ENCODE data around the gene FAM47E. TPM values are rescaled to one million over a fixed set of nuclear protein-coding genes. Genes with fewer than 3 reads are reported as not detected.

Gene FAM47E
- total RNA-seq, 3 donors from 2014 or later (not counting 1 experiment from before 2014, with no cell fraction given), result 0.21 to 0.85 TPM; not detected in 1

GRCh38 chr4:76272582-76272981 is 21.1 kb downstream of the FAM47E start:
- no peak overlapping the region for H3K4me3 Mint-ChIP-seq
- no peak for ATAC-seq
- peaks cover 18 to 24% of the 10 kb centered on the region in 2 donors for H3K4me1 Mint-ChIP-seq
- H3K9me3 ChIP-seq (ENCODE audit: control insufficient read depth, insufficient read depth, low read length), result no peaks in the 10 kb centered on the region
- no peak overlapping the region for H3K27ac Mint-ChIP-seq
- H3K36me3 ChIP-seq (ENCODE audit: control insufficient read depth, insufficient read depth, low read length), result no peaks in the 10 kb centered on the region
- H3K27me3 ChIP-seq (ENCODE audit: control insufficient read depth, insufficient read depth, low read length), result peaks cover 7% of the 10 kb centered on the region
- H3K27me3 Mint-ChIP-seq (ENCODE audit: low read depth in 2 of 2), result peaks cover 56 to 59% of the 10 kb centered on the region in 2 donors
- H3K4me1 ChIP-seq (ENCODE audit: control insufficient read depth, insufficient read depth, low read length), result peaks cover 12% of the 10 kb centered on the region
- H3K27ac ChIP-seq (ENCODE audit: low read length), result no peak overlapping the region
- DNase-seq, result no peak
- 0% methylated on average over 1 of the region's 1 CpG for WGBS (ENCODE audit: insufficient coverage)
- no peak overlapping the region for H3K4me3 ChIP-seq (ENCODE audit: low read length)
- no peaks in the 10 kb centered on the region for H3K9me3 Mint-ChIP-seq
- no peaks in the 10 kb centered on the region for H3K36me3 Mint-ChIP-seq
- TF ChIP-seq, protein P1, sequence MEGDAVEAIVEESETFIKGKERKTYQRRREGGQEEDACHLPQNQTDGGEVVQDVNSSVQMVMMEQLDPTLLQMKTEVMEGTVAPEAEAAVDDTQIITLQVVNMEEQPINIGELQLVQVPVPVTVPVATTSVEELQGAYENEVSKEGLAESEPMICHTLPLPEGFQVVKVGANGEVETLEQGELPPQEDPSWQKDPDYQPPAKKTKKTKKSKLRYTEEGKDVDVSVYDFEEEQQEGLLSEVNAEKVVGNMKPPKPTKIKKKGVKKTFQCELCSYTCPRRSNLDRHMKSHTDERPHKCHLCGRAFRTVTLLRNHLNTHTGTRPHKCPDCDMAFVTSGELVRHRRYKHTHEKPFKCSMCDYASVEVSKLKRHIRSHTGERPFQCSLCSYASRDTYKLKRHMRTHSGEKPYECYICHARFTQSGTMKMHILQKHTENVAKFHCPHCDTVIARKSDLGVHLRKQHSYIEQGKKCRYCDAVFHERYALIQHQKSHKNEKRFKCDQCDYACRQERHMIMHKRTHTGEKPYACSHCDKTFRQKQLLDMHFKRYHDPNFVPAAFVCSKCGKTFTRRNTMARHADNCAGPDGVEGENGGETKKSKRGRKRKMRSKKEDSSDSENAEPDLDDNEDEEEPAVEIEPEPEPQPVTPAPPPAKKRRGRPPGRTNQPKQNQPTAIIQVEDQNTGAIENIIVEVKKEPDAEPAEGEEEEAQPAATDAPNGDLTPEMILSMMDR (IDR thresholded peaks at IDR 0.05), result no peak
- intact Hi-C loops (cut with micrococcal nuclease), result no loop called here

- 100% methylated on average over 1 of the region's 5 CpGs for WGBS (ENCODE audit: insufficient coverage)
- Mint-ChIP-seq H3K9me3 (no peaks in the 10 kb centered on the region), H3K36me3 (no peaks in the 10 kb centered on the region), H3K27ac (no peak overlapping the region), H3K27me3 (ENCODE audit: low read depth in 2 of 2) (peaks cover 60 to 61% of the 10 kb centered on the region in 2 donors), H3K4me3 (no peak overlapping the region), H3K4me1 (peaks cover 21 to 24% of the 10 kb centered on the region in 2 donors)
- Histone ChIP-seq H3K27ac (ENCODE audit: low read length) (no peak overlapping the region), H3K27me3 (ENCODE audit: control insufficient read depth, insufficient read depth, low read length) (peaks cover 11% of the 10 kb centered on the region), H3K4me1 (ENCODE audit: control insufficient read depth, insufficient read depth, low read length) (peaks cover 12% of the 10 kb centered on the region), H3K36me3 (ENCODE audit: control insufficient read depth, insufficient read depth, low read length) (no peaks in the 10 kb centered on the region), H3K9me3 (ENCODE audit: control insufficient read depth, insufficient read depth, low read length) (no peaks in the 10 kb centered on the region), H3K4me3 (ENCODE audit: low read length) (no peak overlapping the region)
- ATAC-seq (no peak), DNase-seq (no peak)
- TF ChIP-seq, protein P1 (IDR thresholded peaks at IDR 0.05), result no peak
- intact Hi-C loops (cut with micrococcal nuclease), result no loop called here
Measured at GRCh38 chr4:76272999-76273398, 21.5 kb downstream of the FAM47E start.

DNA sequence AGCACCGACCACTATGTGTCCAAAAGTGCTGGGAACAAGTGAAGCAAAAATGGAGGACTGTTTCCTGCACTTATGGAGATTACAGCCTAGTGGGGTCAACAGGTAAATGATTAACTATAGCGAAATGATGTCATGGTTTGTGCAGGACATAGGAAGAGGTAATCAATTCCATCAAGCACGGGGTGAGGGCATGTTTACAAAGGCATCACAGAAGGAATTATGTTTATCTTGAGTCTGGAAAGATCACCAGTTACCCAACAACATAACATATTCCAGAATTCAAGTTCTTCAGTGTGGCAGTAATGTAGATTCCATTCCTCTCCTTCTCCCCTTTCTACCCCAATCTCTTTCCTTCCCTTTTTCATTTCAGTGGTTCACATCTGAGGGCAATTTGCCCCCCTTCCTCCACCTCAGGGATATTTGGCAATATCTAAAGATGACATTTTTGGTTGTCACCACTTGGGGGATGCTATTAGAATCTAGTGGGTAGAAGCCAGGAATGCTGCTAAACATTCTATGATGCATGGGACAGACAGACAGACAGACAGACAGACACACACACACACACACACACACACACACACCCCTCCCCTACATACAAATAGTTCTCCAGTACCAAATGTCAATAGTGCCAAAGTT is 24.1 kb downstream of the FAM47E start:
- intact Hi-C loops (cut with micrococcal nuclease), result no loop called here
- 96% methylated on average over 2 of the region's 3 CpGs for WGBS (ENCODE audit: insufficient coverage)
- Mint-ChIP-seq H3K27ac (no peak overlapping the region), H3K36me3 (no peaks in the 10 kb centered on the region), H3K4me3 (peak overlapping the region; percentile 33), H3K4me1 (peaks cover 21 to 24% of the 10 kb centered on the region in 2 donors), H3K9me3 (no peaks in the 10 kb centered on the region), H3K27me3 (ENCODE audit: low read depth in 2 of 2) (peaks cover 72 to 81% of the 10 kb centered on the region in 2 donors)
- DNase-seq, result no peak
- H3K4me1 ChIP-seq (ENCODE audit: control insufficient read depth, insufficient read depth, low read length), result peaks cover 12% of the 10 kb centered on the region
- H3K9me3 ChIP-seq (ENCODE audit: control insufficient read depth, insufficient read depth, low read length), result no peaks in the 10 kb centered on the region
- H3K36me3 ChIP-seq (ENCODE audit: control insufficient read depth, insufficient read depth, low read length), result no peaks in the 10 kb centered on the region
- no peak for ATAC-seq
- peaks cover 16% of the 10 kb centered on the region for H3K27me3 ChIP-seq (ENCODE audit: control insufficient read depth, insufficient read depth, low read length)
- H3K27ac ChIP-seq (ENCODE audit: low read length), result no peak overlapping the region
- H3K4me3 ChIP-seq (ENCODE audit: low read length), result no peak overlapping the region
- TF ChIP-seq, protein P1 (IDR thresholded peaks at IDR 0.05), result no peak

DNA sequence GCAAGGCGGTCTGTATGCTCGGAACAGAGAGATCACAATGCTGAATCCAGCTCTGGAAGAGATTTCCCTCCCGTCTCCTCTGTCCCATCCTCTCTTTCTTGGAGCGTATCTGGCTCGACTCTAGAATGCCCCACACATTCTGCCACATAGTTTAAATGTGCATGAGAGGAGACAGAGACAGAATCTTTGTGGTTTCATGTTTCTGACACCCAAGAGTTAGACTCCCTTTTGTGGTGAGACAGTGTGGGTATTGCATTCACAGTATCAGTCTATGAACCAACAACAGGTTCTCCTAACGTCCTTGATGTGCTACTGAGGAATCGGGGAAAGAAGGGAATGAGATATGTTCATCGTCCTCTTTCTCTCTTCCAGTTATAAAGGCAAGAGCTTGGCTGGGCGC is 25.3 kb downstream of the FAM47E start:
- Mint-ChIP-seq H3K27ac (peak overlapping the region in 1 of 2 donors; percentile 13), H3K4me3 (peak overlapping the region; percentile 77), H3K27me3 (ENCODE audit: low read depth in 2 of 2) (peaks cover 73 to 83% of the 10 kb centered on the region in 2 donors), H3K36me3 (no peaks in the 10 kb centered on the region), H3K9me3 (no peaks in the 10 kb centered on the region), H3K4me1 (peaks cover 21 to 24% of the 10 kb centered on the region in 2 donors)
- no peaks in the 10 kb centered on the region for H3K9me3 ChIP-seq (ENCODE audit: control insufficient read depth, insufficient read depth, low read length)
- intact Hi-C loops (cut with micrococcal nuclease), result no loop called here
- H3K36me3 ChIP-seq (ENCODE audit: control insufficient read depth, insufficient read depth, low read length), result no peaks in the 10 kb centered on the region
- no peak overlapping the region for H3K4me3 ChIP-seq (ENCODE audit: low read length)
- H3K4me1 ChIP-seq (ENCODE audit: control insufficient read depth, insufficient read depth, low read length), result peaks cover 12% of the 10 kb centered on the region
- WGBS (ENCODE audit: insufficient coverage), result 76% methylated on average over 6 of the region's 9 CpGs
- H3K27me3 ChIP-seq (ENCODE audit: control insufficient read depth, insufficient read depth, low read length), result peaks cover 16% of the 10 kb centered on the region
- TF ChIP-seq, protein P1 (IDR thresholded peaks at IDR 0.05), result no peak
- peak in 1 of 2 donors; percentile 33 for DNase-seq
- no peak overlapping the region for H3K27ac ChIP-seq (ENCODE audit: low read length)
- peak; percentile 83 to 98 (median 91) for ATAC-seq

All from natural killer cell (primary cell).